Nephron progenitor cell (in vitro differentiated cells): ENCODE measurements around the gene CSK.

ENCODE experiments used
- DNase-seq: peaks from one replicate; pipeline ENCODE4 v3.0.0; 2021
- H3K27ac Mint-ChIP-seq: 2 replicates; pipeline ENCODE4 v1.8.0; 2021; ENCODE audit warnings: mild to moderate bottlenecking, moderate library complexity, mixed read lengths
- H3K27me3 Mint-ChIP-seq: 2 replicates; pipeline ENCODE4 v1.8.0; 2021; ENCODE audit warnings: mild to moderate bottlenecking, low read depth, mixed read lengths; ENCODE audit not compliant: poor library complexity
- H3K36me3 Mint-ChIP-seq: 2 replicates; pipeline ENCODE4 v1.8.0; 2021; ENCODE audit warnings: low read depth, mixed read lengths
- H3K4me1 Mint-ChIP-seq: 2 replicates; pipeline ENCODE4 v1.8.0; 2021; ENCODE audit warnings: mixed read lengths
- H3K4me3 Mint-ChIP-seq: 2 replicates; pipeline ENCODE4 v1.8.0; 2021; ENCODE audit warnings: mild to moderate bottlenecking, moderate library complexity, mixed read lengths
- H3K9me3 Mint-ChIP-seq: 2 replicates; pipeline ENCODE4 v1.8.0; 2021; ENCODE audit warnings: mild to moderate bottlenecking, moderate library complexity, mixed read lengths
- TF ChIP-seq, protein P1 (sequence below): fragments of 200-600 bp; sonication (generic); IDR thresholded peaks from 2 replicates; pipeline ENCODE4 v1.5.0; 2021; ENCODE audit warnings: antibody characterized with exemption

Gene CSK

DNA sequence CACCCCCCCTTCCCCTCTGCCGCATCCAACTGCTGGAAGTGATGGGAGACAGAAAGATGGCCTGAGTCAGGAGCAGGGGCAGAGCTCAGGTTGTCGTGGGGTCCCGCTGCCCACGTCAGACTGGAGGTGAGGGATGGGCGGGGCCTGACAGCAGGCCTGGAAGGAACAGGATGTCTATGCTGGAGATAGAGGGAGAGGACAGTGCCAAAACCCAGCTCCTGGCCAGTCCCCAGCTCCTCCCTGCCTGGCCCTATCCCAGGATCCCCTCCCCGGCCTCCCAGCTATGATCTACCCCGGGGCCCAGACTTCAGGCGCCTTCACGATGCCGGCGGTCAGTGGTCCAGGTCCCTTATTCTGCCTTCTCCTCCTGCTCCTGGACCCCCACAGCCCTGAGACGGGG, 30.7 kb downstream of the CSK start, which contains the start of gene LMAN1L:
LMAN1L (plus strand) TSS at position 303 of the 400 bp plus-strand sequence; CDS start at position 323, 20 bp downstream.
- Mint-ChIP-seq H3K36me3 (no peaks in the 10 kb centered on the region), H3K27me3 (peaks cover 18% of the 10 kb centered on the region), H3K4me3 (no peak within 1 kb of the TSS), H3K9me3 (no peaks in the 10 kb centered on the region), H3K4me1 (peaks cover 19% of the 10 kb centered on the region), H3K27ac (no peak within 1 kb of the TSS)
- TF ChIP-seq, protein P1, sequence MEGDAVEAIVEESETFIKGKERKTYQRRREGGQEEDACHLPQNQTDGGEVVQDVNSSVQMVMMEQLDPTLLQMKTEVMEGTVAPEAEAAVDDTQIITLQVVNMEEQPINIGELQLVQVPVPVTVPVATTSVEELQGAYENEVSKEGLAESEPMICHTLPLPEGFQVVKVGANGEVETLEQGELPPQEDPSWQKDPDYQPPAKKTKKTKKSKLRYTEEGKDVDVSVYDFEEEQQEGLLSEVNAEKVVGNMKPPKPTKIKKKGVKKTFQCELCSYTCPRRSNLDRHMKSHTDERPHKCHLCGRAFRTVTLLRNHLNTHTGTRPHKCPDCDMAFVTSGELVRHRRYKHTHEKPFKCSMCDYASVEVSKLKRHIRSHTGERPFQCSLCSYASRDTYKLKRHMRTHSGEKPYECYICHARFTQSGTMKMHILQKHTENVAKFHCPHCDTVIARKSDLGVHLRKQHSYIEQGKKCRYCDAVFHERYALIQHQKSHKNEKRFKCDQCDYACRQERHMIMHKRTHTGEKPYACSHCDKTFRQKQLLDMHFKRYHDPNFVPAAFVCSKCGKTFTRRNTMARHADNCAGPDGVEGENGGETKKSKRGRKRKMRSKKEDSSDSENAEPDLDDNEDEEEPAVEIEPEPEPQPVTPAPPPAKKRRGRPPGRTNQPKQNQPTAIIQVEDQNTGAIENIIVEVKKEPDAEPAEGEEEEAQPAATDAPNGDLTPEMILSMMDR = no peak
- DNase-seq = no peak

DNA sequence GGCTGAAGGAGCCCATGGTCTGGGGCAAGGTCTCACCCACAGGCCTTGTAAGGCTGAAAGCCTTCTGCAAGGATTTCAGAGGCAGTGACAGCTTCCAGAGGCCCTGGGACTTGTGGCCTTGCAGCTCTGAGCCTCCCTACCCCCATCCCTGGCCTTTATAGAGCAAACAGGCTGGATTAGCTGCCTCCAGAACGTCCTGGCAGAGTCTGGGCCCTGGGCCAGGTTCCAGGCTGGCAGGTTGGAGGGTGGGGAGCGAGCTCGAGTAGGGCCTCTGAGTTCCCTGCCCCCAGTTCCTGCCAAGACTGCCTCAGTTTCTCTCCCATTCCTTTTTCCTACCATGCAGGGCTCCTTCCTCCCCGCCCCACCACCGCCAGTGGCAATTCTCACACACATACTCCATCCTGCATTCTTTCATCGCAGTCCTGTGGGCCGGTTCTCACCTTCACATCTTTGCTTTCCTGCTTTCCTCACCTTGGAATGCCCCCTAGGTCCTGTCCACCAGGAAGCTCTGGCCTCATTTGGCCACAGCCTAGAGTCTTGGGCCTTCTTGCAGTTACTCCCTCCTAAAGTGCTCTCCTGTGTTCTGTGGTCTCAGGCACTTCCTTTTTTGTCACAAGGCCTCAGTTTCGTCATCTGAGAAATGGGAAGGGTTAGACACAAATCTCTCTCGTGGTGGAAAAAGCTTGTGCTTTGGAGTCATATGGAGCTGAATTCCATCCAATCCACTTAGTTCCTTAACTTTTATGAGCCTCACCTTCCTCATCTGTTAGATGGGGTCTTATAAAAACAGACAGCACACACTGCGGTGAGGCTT, 33.4 kb downstream of the CSK start:
- H3K36me3 Mint-ChIP-seq = no peaks in the 10 kb centered on the region
- DNase-seq = no peak
- H3K4me3 Mint-ChIP-seq = no peak overlapping the region
- H3K27ac Mint-ChIP-seq = no peak overlapping the region
- peaks cover 14% of the 10 kb centered on the region for H3K4me1 Mint-ChIP-seq
- peaks cover 29% of the 10 kb centered on the region for H3K27me3 Mint-ChIP-seq
- TF ChIP-seq, protein P1 = no peak
- no peaks in the 10 kb centered on the region for H3K9me3 Mint-ChIP-seq

DNA sequence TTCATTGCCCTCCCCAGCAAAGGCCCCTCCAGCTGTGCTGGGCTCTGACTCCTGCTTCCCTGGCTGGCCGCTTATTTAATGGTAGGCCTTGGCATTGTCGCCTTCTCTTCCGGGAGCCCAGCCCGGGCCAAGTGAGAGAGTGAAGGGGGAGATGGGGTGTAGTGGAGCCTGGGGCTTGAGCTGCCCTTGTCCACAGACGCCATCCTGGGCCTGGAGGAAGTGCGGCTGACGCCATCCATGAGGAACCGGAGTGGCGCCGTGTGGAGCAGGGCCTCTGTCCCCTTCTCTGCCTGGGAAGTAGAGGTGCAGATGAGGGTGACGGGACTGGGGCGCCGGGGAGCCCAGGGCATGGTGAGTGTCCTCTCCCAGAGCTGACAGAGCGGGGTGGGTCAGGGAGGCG, 34.1 kb downstream of the CSK start:
- DNase-seq = no peak
- H3K4me3 Mint-ChIP-seq = no peak overlapping the region
- TF ChIP-seq, protein P1 = no peak
- H3K36me3 Mint-ChIP-seq = no peaks in the 10 kb centered on the region
- H3K4me1 Mint-ChIP-seq = peaks cover 16% of the 10 kb centered on the region
- no peak overlapping the region for H3K27ac Mint-ChIP-seq
- peaks cover 31% of the 10 kb centered on the region for H3K27me3 Mint-ChIP-seq
- no peaks in the 10 kb centered on the region for H3K9me3 Mint-ChIP-seq

DNA sequence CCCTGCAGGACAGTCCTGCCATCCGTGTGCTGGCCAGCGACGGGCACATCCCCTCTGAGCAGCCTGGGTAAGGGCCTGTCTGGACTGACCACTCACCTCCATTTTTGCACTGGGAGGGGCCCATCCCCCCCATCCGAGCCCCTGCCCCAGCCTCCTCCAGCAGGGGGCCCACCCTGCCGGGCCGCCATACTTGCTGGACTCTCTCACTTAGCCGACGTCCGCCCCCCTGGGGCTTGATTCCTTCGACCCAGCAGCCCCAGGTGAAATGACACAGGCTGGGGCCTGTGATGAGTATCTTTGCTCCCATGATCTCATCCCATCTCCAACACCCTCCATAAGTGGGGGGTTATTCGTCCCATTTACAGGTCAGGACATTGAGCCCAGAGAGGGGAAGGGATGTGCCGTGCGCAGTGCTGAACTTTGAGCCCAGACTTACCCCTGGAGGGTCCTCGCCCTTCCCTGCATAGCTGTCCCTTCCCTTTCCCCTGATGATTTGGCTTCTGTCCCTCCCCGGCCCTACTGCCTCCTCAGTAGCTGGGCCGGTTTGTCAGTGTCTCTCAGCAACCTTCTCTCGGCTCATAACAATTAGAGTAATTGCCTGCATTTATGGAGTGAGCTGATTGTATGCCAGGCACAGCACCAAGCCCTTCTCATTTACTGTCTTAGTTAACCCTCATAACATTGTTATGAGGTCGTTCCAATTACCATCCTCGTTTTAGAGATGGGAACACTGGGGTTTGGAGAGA, 34.9 kb downstream of the CSK start:
- Mint-ChIP-seq H3K9me3 (no peaks in the 10 kb centered on the region), H3K4me3 (no peak overlapping the region)
- TF ChIP-seq, protein P1 = no peak

DNA sequence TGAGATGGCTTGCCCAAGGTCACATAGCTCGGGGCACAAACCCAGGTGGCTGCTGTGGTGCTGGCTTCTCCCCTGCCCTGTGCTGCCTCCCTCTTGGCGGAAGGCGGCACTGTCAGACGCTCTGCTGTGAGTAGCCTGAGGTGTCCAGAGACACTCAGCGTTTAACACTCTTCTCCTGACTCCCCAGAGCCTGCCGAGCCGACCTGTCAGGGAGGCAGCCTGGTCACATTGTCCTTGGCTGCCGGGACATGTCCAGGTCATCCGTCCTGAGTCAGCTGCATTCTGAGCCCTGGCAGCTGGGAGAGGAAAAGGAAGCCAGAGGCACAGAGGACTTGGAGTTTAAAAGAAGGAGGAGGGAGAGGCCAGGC, 35.5 kb downstream of the CSK start:
- Mint-ChIP-seq H3K4me1 (peaks cover 20% of the 10 kb centered on the region), H3K27ac (no peak overlapping the region), H3K4me3 (no peak overlapping the region), H3K27me3 (peaks cover 43% of the 10 kb centered on the region), H3K36me3 (no peaks in the 10 kb centered on the region), H3K9me3 (no peaks in the 10 kb centered on the region)
- TF ChIP-seq, protein P1 = no peak
- no peak for DNase-seq

More for the DNA sequence above, 34.9 kb downstream of the CSK start:
- no peak for DNase-seq
- peaks cover 20% of the 10 kb centered on the region for H3K4me1 Mint-ChIP-seq
- no peak overlapping the region for H3K27ac Mint-ChIP-seq
- H3K27me3 Mint-ChIP-seq = peaks cover 38% of the 10 kb centered on the region
- H3K36me3 Mint-ChIP-seq = no peaks in the 10 kb centered on the region
